IPS-15b (cell line): ENCODE measurements around the gene CYTL1.

ENCODE experiments used
- H3K27me3 ChIP-seq: one replicate; pipeline ENCODE4 v1.6.1; 2013; ENCODE audit warnings: low read length; ENCODE audit not compliant: control insufficient read depth, insufficient read depth
- H3K36me3 ChIP-seq: one replicate; pipeline ENCODE4 v1.6.1; 2013; ENCODE audit warnings: low read length; ENCODE audit not compliant: control insufficient read depth, insufficient read depth
- H3K4me1 ChIP-seq: one replicate; pipeline ENCODE4 v1.6.1; 2013; ENCODE audit warnings: mild to moderate bottlenecking, low read length; ENCODE audit not compliant: control insufficient read depth, insufficient read depth
- H3K4me3 ChIP-seq: one replicate; pipeline ENCODE4 v1.5.1; 2013; ENCODE audit warnings: low read depth, low read length
- H3K9ac ChIP-seq: one replicate; pipeline ENCODE4 v1.6.1; 2013; ENCODE audit warnings: low read depth, mild to moderate bottlenecking, low read length
- H3K9me3 ChIP-seq: one replicate; pipeline ENCODE4 v1.6.1; 2013; ENCODE audit warnings: mild to moderate bottlenecking, low read length; ENCODE audit not compliant: control insufficient read depth, insufficient read depth

The CYTL1 gene

DNA sequence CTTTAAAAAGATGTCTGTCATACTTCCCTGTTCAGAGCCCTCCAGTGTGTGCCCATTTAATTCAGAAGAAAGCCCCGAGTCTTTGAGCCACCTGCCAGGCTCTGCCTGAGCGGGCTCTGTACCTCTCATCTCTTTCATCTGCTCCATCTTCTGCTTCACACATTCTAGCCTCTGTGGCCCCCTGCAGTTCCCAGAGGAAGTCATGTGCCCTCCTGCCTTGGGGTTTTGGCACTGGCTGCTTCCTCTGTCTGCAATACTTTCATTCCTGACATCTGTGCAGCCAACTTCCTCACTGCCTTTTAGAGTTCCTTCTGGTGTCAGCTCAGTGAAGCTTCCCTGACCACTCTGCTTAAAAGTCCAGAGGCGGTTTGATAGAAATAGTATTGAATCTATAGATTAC lies 25.8 kb upstream of the CYTL1 start:
- no peaks in the 10 kb centered on the region for H3K27me3 ChIP-seq
- no peaks in the 10 kb centered on the region for H3K4me1 ChIP-seq
- no peak overlapping the region for H3K9ac ChIP-seq
- H3K4me3 ChIP-seq, result no peak overlapping the region
- no peaks in the 10 kb centered on the region for H3K9me3 ChIP-seq
- no peaks in the 10 kb centered on the region for H3K36me3 ChIP-seq

DNA sequence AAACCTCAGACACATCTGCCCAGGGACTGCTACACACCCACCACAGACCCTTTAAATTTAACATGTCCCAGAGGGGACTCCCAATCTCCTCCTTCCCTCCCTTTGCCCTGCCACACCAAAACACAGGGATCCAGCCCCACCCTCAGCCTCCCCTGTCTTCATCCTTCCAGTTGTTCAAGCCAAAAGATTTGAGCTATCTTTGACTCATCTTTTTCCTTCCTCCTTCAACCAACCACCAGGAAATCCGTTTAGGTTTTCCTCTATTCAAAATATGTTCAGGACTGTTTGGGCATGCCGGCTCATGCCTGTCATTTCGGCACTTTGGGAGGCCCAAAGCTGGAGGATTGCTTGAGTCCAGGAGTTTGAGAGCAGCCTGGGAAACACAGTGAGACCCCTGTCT lies 25.1 kb upstream of the CYTL1 start:
- no peaks in the 10 kb centered on the region for H3K9me3 ChIP-seq
- no peaks in the 10 kb centered on the region for H3K27me3 ChIP-seq
- no peak overlapping the region for H3K9ac ChIP-seq
- H3K4me3 ChIP-seq, result no peak overlapping the region
- no peaks in the 10 kb centered on the region for H3K36me3 ChIP-seq
- no peaks in the 10 kb centered on the region for H3K4me1 ChIP-seq

DNA sequence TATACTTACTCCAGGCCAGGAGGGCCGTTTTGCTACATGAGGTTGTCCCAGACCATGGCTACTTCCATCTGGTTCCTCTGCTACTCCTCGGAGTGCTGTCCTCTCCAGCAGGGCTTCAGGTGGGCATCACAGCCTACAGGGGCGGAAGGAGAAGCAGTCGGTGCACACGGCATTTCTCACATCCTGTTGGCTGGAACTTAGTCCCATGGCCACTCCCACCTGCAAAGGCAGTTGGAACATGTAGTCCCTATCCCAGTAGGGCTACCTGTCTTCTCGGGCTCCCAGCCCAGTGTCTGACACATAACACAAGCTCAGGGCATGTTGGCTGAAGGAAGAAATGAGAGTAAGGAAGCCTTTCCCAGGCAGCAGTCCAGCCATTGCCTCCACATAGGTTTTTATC lies 24.3 kb upstream of the CYTL1 start:
- Histone ChIP-seq H3K4me3 (no peak overlapping the region), H3K9me3 (no peaks in the 10 kb centered on the region), H3K9ac (no peak overlapping the region), H3K36me3 (no peaks in the 10 kb centered on the region), H3K4me1 (no peaks in the 10 kb centered on the region), H3K27me3 (no peaks in the 10 kb centered on the region)

DNA sequence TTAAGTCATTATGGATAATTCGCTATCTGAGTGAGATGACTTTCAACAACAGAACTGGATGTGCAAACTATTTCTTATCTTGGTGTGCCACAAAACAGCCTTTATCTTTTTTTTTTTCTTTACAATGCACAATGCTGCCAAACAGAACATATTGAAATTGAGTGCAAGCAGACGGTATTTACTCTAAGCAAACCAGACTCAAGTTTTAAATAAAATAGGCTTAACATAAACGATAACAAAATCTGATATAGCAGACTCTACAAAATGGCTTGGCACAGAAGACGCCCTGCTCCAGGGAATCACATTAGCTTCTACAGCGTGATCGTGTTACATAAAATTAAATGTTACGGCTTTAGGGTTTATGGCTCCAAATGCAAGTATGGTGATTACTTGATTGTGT lies 22.4 kb upstream of the CYTL1 start:
- no peaks in the 10 kb centered on the region for H3K4me1 ChIP-seq
- no peaks in the 10 kb centered on the region for H3K36me3 ChIP-seq

DNA sequence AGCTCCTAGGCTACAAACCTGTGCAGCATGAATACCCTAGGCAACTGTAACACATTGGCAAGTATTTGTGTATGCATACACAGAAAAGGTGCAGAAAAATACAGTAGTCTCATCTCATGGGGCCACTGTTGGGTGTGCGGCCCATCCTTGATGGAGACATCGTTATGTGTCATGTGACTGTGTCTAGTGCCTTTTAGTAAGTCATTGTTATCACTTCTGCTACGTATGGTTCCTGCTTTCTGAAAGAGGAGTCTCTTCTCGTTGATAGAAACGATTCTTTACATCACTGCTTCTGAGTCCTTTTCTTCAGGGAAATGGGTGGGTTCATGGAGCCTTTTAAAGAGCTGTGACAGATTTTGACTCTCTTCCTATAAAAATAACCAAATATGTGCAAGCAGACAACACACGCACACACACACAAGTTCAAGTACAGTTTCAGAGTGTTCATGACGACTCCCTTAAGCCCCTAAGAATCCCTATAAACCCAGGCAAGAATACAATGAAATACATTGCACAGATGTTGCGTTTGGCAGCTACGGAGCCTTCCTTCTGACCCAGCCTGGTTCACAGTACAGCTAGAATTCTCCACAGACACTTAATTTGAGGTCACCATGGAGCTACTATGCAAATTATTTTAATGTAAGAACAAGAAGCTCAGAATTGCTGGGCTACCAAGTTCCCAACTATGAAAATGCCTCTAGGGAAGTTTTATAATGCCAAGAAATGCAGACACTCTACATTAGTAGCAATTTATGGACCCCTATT lies 21.8 kb upstream of the CYTL1 start:
- Histone ChIP-seq H3K4me3 (no peak overlapping the region), H3K4me1 (no peaks in the 10 kb centered on the region), H3K36me3 (no peaks in the 10 kb centered on the region), H3K9me3 (no peaks in the 10 kb centered on the region), H3K9ac (no peak overlapping the region), H3K27me3 (no peaks in the 10 kb centered on the region)

More for the DNA sequence above, 22.4 kb upstream of the CYTL1 start:
- Histone ChIP-seq H3K27me3 (no peaks in the 10 kb centered on the region), H3K9me3 (no peaks in the 10 kb centered on the region), H3K4me3 (no peak overlapping the region), H3K9ac (no peak overlapping the region)

DNA sequence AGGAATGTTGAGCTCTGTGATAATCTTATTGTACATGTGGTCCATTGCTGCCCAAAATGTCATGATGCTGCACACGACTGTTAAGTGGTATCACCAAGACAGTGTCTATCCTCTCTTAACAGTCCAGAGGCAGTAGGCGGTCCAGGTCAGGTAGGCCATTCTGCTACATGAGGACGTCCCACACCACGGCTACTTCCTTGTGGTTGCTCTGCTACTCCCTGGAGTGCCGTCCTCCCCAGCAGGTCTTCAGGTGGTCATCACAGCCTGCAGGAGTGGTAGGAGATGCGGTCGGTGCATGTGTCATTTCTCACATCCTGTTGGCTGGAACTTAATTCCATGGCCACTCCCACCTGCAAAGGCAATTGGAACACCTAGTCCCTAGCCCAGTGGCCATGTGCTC lies 20.5 kb upstream of the CYTL1 start:
- Histone ChIP-seq H3K4me1 (no peaks in the 10 kb centered on the region), H3K27me3 (no peaks in the 10 kb centered on the region), H3K4me3 (no peak overlapping the region), H3K9me3 (no peaks in the 10 kb centered on the region), H3K9ac (no peak overlapping the region), H3K36me3 (no peaks in the 10 kb centered on the region)

DNA sequence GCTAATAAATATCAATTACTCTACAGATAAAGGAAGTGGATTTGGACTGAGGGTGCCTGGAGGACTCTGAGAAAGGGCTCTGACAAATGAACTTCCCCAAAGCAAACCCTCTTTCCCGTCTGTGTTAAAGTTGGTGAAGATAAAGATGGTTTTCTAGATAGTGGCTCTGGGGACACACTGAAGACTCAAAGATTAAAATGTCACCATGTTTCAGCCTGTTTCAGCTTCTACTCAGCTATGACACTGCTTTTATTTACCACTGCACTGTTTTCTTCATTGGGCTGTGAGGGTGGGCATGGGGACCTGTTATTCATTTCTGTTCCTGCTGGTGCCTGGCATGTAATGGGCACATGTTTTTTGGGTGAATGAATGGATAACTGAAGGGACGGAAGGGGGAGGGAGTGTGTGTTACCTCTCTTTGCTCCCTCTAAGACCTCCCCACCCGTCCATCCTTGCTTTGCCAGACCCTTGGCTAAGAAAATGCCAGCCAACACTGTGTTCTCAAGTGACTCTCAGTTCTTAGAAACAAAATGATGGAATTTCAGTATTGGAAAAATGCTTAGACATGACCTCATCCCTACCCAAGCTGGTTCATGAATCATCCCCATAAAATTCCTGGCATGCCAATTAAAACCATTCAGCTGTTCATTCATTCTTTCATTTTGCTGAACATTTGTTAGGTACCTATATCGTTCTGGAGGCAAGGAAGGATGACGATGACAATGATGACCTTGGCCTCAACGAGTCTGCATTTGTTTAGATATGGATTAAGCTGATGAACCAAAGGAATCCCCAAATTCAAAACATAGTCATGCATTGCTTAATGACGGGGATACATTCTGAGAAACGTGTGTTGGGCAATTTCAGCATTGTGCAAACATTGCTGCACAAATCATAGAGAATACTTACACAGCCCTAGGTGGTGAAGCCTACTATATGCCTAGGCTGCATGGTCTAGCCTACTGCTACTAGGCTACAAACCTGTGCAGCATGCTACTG lies 18.6 kb upstream of the CYTL1 start:
- H3K9ac ChIP-seq, result no peak overlapping the region
- H3K36me3 ChIP-seq, result no peaks in the 10 kb centered on the region
- H3K27me3 ChIP-seq, result no peaks in the 10 kb centered on the region
- no peaks in the 10 kb centered on the region for H3K4me1 ChIP-seq
- no peaks in the 10 kb centered on the region for H3K9me3 ChIP-seq
- no peak overlapping the region for H3K4me3 ChIP-seq

DNA sequence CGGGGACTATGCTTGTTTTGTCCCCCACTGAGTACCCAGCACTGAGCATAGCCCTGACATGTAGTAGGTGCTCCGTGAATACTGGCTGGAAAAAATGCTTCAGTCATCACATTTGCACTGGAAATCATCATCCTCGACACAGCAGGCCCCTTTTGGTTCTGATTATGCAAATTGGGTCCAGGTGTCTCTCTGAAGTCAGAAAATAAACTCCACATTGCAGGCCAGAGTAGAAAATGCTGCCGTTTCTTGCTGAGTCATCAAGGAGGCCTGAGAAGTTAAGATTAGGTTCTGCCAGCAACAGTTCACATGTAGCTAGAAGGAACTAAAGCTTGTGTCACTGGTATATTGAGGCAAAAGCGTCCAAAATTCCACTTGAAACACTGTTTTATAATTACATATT lies 17.0 kb upstream of the CYTL1 start:
- Histone ChIP-seq H3K36me3 (no peaks in the 10 kb centered on the region), H3K4me3 (no peak overlapping the region), H3K9ac (no peak overlapping the region), H3K4me1 (no peaks in the 10 kb centered on the region), H3K9me3 (no peaks in the 10 kb centered on the region), H3K27me3 (no peaks in the 10 kb centered on the region)

DNA sequence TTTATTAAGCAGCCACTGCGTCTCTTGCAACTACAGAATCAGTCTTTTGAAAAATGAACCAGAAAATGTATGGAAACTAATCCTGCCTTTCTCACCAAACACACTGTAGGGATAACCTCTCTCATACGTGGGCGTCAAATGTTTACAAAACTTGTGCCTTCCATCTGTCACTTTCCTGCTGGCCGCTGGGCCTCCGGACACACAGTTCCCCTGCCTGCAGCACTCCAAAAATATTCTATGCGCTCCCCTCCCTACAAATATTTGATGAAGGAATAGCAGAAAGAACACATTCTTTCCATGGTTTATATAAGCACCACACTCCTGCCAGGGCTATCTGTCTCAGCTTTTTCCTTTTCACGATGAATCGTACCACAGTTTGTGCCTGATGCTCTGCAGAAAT lies 14.9 kb upstream of the CYTL1 start:
- Histone ChIP-seq H3K4me1 (no peaks in the 10 kb centered on the region), H3K9ac (no peak overlapping the region), H3K27me3 (no peaks in the 10 kb centered on the region), H3K9me3 (no peaks in the 10 kb centered on the region), H3K4me3 (no peak overlapping the region), H3K36me3 (no peaks in the 10 kb centered on the region)

DNA sequence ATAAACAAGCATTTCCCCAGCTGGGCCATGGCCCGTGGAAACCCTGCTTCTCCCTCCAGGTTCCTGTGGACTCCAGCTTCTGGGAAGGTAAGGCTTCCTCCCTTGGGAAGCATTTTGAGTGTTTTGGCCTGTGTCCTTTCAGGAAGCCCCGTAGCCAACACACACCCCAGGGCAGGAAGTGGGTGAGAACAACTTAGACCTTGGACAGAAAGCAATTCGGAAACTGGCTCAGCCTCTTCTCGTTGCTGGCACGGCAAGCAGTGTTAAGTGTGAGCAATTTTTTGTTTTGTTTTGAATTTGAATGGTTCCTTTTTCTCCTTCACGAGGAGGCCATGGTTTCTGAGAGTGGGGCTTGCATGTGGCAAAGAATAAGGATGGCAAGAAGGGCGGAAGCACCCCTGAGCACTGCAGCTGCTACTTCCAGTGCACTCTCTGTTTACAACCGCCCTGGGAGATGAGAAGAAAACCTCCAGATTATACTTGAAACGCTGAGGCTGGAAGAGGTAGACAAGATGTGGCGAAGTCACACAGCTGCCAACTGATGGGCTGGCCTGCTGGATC lies 14.1 kb upstream of the CYTL1 start:
- no peaks in the 10 kb centered on the region for H3K27me3 ChIP-seq
- H3K4me1 ChIP-seq, result no peaks in the 10 kb centered on the region
- H3K4me3 ChIP-seq, result no peak overlapping the region
- H3K36me3 ChIP-seq, result no peaks in the 10 kb centered on the region
- H3K9me3 ChIP-seq, result no peaks in the 10 kb centered on the region
- no peak overlapping the region for H3K9ac ChIP-seq

DNA sequence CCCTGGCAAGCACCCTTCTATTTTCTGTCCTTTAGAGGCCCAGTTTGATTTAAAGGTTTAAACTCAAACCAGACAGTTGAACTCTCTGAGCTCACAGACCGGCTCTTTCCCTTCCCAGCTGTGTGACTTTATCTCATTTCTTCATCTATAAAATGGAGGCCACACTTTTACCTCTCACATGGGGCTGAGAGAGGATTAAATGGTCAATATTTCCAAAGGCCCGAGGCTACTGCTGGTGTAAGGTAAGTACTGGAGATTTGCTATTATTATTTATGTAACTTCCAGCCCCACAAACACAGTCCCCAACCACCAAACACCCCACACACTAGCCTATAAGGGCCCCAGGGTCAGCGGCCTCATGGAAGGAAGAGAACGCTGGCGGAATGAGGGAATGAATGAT lies 13.6 kb upstream of the CYTL1 start:
- H3K4me3 ChIP-seq, result no peak overlapping the region
- H3K9ac ChIP-seq, result no peak overlapping the region
- H3K36me3 ChIP-seq, result no peaks in the 10 kb centered on the region
- no peaks in the 10 kb centered on the region for H3K9me3 ChIP-seq
- H3K27me3 ChIP-seq, result no peaks in the 10 kb centered on the region
- no peaks in the 10 kb centered on the region for H3K4me1 ChIP-seq
